NK-92 (cell line): Measurements from ENCODE around the gene ZXDA.

Experiments
- DNase-seq: peaks from one replicate; lab custom pipeline; 2025; ENCODE audit not compliant: unreplicated experiment; lab: John Stamatoyannopoulos, UW

The ZXDA gene

DNA sequence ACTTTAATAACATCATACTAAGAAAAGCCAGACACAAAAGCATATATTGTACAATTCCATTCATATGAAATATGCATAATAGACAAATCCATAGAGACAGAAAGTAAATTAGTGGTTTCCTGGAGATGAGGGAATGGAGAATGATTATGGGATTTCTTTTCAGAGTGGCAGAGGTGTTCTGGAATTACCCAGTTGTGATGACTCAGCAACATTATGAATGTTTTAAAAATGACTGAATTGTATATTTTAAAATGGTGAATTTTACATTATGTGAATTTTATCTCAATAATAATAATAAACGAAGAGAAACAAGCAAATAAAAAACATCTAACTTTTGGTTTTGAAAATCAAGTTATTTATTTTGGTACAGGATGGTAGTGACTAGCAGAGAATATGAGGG lies 11.2 kb downstream of the ZXDA start:
- no peak for DNase-seq

DNA sequence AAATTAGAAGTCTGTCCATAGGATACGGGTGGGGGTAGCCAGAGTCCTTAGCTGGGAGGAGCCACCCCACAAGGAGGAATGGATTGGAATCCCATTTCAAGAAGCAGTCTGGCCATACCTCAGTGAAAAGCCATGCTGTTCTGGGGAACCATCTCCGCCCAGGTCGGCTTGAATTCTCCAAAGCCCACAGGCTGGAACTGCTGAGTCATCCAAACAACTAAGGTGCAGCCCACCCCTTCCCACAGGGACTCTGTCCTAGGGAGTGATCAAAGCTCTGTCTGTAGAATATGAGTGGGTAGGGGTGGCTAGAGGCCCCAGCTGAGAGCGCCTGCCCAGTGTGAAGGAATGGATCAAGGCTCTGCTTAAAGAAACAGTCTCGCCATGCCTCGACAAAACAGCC lies 38.8 kb downstream of the ZXDA start:
- no peak for DNase-seq
